GM18867 (cell line): ENCODE data around the gene FRMD4B.
"Not testable (repeated sequence)": the region's sequence is repeated elsewhere in the genome, so short reads cannot be mapped to it uniquely, and the experiment has no call there.

ENCODE experiments used
- ATAC-seq: cut with Tn5 transposase; IDR thresholded peaks from one replicate; pipeline ENCODE4 v1.9.1; 2021; ENCODE audit warnings: mild to moderate bottlenecking, moderate library complexity; ENCODE audit not compliant: unreplicated experiment

FRMD4B gene

GRCh38 chr3:69292185-69292584 lies 93.7 kb downstream of the FRMD4B start:
- no peak for ATAC-seq

- ATAC-seq: no peak
Measured at GRCh38 chr3:69290430-69290829, 95.5 kb downstream of the FRMD4B start.

DNA sequence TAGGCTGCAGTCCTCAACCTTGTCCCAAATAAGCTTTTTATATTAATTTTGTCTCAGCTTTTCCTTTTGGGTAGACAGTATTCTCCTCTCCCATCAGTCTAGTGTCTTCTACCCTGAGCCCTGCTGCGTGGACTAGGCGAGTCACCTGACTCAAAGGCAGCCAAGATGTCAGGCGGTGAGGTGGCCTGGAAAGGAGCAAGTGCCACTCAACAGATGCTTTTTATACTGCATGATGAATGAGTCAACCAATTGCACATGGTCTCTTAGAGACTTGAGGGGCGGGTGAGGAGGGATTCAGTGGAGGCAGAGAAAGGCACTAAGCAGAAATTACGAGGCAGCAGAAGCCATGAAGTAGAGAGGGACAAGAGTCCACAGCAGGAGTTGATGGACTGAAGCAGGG lies 95.9 kb downstream of the FRMD4B start:
- ATAC-seq: no peak

- peak; percentile 94 for ATAC-seq
Measured at GRCh38 chr3:69288161-69288895, 97.6 kb downstream of the FRMD4B start.

GRCh38 chr3:69283913-69284611 lies 101.8 kb downstream of the FRMD4B start:
- no peak for ATAC-seq

GRCh38 chr3:69283496-69283895 lies 102.4 kb downstream of the FRMD4B start:
- no peak for ATAC-seq

GRCh38 chr3:69282181-69282580 lies 103.7 kb downstream of the FRMD4B start:
- peak; percentile 99 for ATAC-seq

DNA sequence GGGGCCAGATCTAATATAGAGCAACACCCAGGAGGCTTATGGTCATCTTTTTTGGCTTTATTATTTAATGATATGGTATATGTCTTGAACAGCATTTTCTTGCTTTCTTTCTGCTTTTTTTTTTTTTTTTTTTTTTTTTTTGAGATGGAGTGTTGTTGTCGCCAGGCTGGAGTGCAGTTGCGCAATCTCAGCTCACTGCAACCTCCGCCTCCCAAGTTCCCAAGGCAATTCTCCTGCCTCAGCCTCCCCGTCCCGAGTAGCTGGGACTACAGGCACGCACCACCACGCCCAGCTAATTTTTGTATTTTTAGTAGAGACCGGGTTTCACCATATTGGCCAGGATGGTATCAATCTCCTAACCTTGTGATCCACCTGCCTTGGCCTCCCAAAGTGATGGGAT lies 108.5 kb downstream of the FRMD4B start:
- not testable (repeated sequence) for ATAC-seq

DNA sequence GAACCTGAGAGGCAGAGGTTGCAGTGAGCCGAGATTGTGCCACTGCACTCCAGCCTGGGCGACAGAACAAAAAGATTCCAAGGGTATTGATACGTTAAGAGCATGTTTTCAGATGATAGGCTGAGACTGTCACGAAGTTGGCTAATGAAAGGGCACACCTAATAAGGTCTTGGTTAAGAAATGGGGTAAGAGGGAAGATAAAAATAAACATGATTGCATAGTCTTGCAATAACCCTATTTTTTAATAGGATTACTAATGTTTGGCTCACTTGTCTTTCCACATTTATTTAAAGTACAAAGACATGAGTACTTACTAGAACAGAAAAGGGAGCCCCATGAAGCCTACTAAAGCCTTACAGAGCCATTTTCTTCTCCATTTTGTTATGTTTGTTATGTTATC lies 109.0 kb downstream of the FRMD4B start:
- ATAC-seq: no peak

DNA sequence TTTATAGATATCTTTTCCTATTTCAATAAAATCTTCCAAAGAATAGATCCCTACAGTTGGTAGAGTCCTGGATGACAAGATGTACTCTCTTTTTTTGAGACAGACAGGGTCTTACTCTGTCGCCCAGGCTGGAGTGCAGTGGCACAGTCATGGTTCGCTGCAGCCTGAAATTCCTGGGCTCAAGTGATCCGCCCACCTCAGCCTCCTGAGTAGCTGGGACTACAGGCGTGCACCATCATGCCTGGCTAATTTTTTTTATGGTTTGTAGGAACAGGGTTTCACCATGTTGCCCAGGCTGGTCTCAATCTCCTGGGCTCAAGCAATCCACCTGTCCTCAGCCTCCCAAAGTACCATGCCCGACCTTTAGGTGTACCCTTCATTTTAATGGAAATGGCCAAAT lies 109.7 kb downstream of the FRMD4B start:
- not testable (repeated sequence) for ATAC-seq

DNA sequence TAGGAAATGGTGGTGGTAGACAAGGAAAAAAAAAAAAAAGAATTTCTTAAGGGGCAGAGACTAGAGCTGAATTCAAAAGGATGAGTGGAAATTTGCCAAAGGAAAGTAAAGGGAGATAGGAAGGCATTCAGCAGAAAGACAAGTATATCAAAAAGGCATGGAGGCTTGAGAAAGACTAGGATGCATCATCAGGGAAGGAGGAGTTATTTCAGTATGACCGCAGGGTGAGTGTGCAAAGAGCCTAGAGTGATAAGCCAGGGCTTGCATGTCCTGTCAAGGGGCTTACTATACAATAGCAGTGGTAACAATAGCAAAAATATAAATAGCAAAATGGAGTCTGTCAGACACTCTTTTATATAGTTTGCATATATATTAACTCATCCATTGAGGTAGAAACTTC lies 112.0 kb downstream of the FRMD4B start:
- no peak for ATAC-seq

DNA sequence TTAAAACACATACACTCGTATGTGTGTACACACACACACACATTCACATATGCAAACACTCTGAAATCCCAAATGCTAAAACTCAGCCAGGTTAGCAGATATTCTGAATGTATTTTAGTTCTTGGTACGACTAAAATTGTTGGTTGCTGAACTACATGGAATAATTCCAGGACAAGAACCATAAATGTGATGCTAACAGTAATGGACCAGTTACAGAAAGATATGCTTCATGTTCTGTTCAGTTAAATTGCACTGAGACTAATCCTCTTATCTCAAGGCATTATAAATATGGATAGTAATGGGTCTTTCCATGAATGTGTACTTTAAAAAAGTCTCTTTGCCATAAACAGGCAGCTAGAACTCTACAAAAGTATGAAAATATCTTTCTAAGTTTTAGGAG lies 113.3 kb downstream of the FRMD4B start:
- ATAC-seq: no peak

- no peak for ATAC-seq
Measured at GRCh38 chr3:69271098-69271497, 114.8 kb downstream of the FRMD4B start.

DNA sequence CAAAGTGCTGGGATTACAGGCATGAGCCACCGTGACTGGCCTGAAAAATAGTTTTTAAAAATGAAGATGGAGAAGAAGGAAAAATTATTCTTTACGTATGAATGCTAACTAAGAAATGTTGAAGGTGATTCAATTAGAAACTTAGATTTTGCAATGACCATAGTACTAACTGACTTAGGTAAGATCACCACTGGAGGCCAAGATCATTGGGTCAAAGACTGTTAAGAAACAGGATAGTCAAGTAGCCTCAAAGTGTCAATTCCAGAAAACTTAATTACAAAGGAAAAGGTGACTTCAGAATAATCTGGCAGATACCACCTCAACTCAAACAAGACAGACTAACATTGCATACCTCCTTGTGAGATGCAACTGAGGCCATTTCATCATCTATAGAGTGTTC lies 119.3 kb downstream of the FRMD4B start:
- no peak for ATAC-seq

DNA sequence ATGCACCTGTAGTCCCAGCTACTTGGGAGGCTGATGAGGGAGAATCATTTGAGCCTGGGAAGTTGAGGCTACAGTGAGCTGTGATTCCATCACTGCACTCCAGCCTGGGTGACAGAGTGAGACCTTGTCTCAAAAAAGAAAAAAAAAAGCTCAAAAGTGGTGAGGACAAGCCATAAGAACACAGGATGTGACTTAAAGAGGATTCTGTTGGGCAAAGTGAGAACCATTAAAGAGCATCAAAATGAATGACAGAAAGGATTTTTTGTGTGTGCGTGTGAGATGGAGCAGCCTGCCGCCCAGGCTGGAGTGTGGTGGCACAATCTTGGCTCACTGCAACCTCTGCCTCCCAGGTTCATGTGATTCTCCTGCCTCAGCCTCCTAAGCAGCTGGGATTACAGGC lies 119.8 kb downstream of the FRMD4B start:
- ATAC-seq: not testable (repeated sequence)

DNA sequence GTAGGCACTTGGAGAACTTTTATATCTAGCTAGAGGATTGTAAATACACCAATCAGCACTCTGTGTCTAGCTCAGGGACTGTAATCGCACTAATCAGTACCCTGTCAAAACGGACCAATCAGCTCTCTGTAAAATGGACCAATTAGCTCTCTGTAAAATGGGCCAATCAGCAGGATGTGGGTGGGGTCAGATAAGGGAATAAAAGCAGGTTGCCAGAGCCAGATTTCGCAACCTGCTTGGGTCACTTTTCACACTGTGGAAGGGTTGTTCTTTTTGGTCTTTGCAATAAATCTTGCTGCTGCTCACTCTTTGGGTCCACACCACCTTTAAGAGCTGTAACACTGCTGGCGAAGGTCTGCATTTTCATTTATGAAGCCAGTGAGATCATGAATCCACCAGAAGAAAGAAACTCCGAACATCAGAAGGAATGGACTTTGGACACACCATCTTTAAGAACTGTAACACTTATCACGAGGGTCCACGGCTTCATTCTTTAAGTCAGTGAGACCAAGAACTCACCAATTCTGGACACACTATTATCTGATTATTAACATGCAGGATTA lies 125.0 kb downstream of the FRMD4B start:
- ATAC-seq: not testable (repeated sequence)

DNA sequence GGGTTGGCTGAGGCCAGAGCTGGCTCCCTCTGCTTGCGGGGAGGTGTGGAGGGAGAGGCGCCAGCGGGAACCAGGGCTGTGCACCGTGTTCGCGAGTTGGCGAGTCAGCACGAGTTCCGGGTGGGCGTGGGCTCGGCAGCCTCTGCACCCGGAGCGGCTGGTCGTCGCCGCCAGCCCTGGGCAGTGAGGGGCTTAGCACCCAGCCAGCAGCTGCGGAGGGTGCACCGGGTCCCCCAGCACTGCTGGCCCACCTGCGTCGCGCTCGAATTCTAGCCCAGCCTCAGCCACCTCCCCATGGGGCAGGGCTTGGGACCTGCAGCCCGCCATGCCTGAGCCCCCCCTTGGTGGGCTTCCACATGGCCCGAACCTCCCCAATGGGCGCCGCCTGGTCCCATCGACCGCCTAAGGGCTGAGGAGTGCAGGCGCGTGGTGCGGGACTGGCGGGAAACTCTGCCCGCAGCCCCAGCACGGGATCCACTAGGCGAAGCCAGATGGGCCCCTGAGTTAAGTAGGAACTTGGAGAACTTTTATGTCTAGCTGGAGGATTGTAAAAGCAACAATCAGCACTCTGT lies 125.6 kb downstream of the FRMD4B start:
- ATAC-seq: no peak

- ATAC-seq: no peak
Measured at GRCh38 chr3:69259125-69259524, 126.8 kb downstream of the FRMD4B start.

DNA sequence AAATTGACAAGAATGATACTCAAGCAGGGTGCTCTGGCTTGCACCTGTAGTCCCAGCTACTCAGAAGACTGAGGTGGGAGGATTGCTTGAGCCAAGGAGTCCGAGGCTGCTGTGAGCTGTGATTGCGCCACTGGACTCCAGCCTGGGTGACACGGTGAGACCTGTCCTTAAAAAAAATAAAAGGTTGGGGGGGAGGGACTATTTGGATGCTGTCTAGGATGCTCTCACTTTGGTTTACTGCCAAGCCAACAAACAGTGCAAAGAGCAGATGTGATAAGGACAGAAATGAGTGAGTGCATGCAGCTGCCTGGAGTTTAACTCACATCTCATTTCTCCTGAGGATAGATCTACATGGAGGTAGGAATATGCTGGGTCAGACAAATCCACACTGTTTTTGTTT lies 130.0 kb downstream of the FRMD4B start:
- no peak for ATAC-seq

GRCh38 chr3:69254351-69254750 lies 131.5 kb downstream of the FRMD4B start:
- ATAC-seq: no peak

DNA sequence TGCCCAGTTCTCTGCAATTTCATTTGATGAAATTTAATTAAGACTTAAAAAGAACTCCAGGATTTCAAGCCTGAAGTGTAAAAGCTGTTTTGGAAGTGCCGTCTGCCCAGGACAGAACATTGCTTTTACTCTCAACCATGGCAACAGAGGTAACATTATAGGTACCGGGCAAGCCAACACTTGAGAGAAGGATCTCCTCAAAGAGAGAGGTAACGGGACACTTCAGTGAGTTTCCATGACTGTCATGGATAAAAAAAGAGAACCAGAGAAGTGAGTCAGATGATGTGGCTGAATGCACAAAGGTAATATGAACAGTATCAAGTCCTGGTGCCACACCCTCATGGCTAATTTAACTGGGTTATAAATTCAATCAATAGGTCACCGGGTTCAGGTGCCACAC lies 133.3 kb downstream of the FRMD4B start:
- no peak for ATAC-seq

- no peak for ATAC-seq
Measured at GRCh38 chr3:69252141-69252540, 133.7 kb downstream of the FRMD4B start.
